ENCODE data around the gene ANKRD13D.
A peak's percentile ranks its signal among the peaks of the same experiment; 100 is the strongest.

The ANKRD13D gene

GRCh38 chr11:67273260-67273990, 15.7 kb upstream of the ANKRD13D start:
- DNase-seq (ENCODE audit: low read depth) = no peak

- DNase-seq (ENCODE audit: low read depth) = no peak
Measured at GRCh38 chr11:67274768-67275605, 14.1 kb upstream of the ANKRD13D start.

GRCh38 chr11:67275606-67276409, 13.3 kb upstream of the ANKRD13D start:
- no peak for DNase-seq (ENCODE audit: low read depth)

GRCh38 chr11:67276781-67277230, 12.3 kb upstream of the ANKRD13D start:
- DNase-seq (ENCODE audit: low read depth) = no peak

- DNase-seq (ENCODE audit: low read depth) = peak; percentile 87
Measured at GRCh38 chr11:67277231-67277961, 11.7 kb upstream of the ANKRD13D start.

- no peak for DNase-seq (ENCODE audit: low read depth)
Measured at GRCh38 chr11:67278135-67278938, 10.8 kb upstream of the ANKRD13D start.

GRCh38 chr11:67278939-67279588, 10.0 kb upstream of the ANKRD13D start:
- no peak for DNase-seq (ENCODE audit: low read depth)

GRCh38 chr11:67279589-67280340, 9.3 kb upstream of the ANKRD13D start:
- no peak for DNase-seq (ENCODE audit: low read depth)

- DNase-seq (ENCODE audit: low read depth) = no peak
Measured at GRCh38 chr11:67280341-67280787, 8.7 kb upstream of the ANKRD13D start.

GRCh38 chr11:67280788-67281551, 8.1 kb upstream of the ANKRD13D start:
- no peak for DNase-seq (ENCODE audit: low read depth)

- no peak for DNase-seq (ENCODE audit: low read depth)
Measured at GRCh38 chr11:67281552-67282150, 7.5 kb upstream of the ANKRD13D start.

GRCh38 chr11:67282155-67282875, 6.8 kb upstream of the ANKRD13D start:
- DNase-seq (ENCODE audit: low read depth) = no peak

GRCh38 chr11:67282876-67283371, 6.2 kb upstream of the ANKRD13D start:
- DNase-seq (ENCODE audit: low read depth) = no peak

GRCh38 chr11:67283481-67283963, 5.6 kb upstream of the ANKRD13D start:
- no peak for DNase-seq (ENCODE audit: low read depth)

- no peak for DNase-seq (ENCODE audit: low read depth)
Measured at GRCh38 chr11:67284811-67285540, 4.1 kb upstream of the ANKRD13D start.

All from T follicular helper cell (primary cell).